Inflammatory macrophage treated with lipopolysaccharide for 4 hours (primary cell): ENCODE measurements around the gene BMPER.

Source experiments
- DNase-seq: peaks from one replicate; pipeline ENCODE4 v3.0.0-alpha.2; 2020

The BMPER gene

DNA sequence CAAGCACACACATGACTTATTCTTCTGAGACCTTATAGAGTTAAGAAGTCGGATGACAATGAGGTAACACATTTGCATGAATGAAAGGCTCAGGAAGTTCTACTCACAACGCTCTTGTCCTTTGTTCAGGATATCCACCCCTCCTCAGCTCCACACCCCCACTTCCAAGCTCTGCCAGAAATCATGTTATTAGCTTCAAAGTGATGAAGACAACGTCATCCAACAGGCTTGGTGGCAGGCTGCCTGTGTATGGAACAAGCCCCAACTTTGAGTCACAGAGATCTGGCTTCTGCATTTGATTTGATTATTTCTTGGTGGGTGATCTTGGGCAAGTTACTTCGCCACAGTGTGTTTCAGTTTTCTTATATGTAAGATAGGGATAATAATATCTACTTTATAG is 12.4 kb upstream of the BMPER start:
- no peak for DNase-seq

DNA sequence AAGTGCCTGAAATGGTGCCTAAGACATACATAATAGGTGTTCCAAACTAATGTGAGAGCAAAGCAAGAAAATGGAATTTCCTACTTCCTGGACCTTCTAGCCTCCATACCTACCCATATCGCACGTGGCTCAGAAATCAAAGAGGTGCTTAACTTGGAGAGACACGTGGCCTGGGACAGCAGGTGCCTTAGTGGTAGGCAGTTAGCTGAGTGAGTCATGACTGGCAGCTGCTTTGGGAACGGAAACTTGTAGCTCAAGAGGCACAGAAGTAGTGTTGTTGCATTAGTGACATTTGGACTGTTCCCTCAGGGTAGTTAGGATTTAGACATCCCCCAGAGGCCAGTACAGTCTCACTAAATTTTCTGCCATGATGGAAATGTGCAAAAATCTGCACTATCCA is 12.0 kb upstream of the BMPER start:
- no peak for DNase-seq

- DNase-seq = peak; percentile 55
Measured at GRCh38 chr7:33895025-33895804, 10.1 kb upstream of the BMPER start.

DNA sequence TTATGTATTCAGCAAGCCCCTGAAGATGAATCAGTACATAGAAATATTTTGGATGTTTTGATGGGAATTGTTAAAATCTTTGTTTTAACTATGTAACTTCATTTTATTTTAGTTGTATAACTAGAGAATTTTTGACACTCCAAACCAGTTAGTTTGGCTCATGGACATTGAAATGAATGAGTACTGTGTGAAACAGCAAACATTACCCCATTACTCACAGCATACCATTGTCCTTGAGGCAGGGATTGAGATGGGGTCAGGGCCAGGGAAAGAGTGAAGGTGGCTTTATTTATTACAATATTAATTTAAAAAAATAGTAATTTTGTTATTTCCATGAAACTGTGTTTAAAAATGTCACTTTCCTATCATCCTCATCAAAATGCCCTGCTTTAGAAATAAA is 4.8 kb upstream of the BMPER start:
- DNase-seq = no peak

DNA sequence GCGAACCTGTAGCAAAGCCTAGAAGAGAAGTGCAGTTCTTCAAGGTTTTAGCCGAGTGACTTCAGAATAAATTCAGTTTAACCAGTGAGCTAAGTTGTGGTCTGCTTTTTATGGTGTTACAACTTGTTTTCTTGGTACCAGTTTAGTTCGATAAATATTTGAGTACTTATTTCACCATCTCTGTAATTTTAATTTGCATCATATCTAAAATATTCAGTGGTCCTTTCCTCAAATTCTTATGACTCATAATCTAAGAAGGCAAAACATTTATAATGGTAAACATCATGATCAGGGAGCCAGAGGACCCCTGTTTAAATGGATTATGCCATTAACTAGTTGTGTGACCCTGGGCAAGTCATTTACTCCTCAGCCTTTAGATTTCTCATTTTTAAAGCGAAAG is 4.1 kb upstream of the BMPER start:
- DNase-seq = no peak

DNA sequence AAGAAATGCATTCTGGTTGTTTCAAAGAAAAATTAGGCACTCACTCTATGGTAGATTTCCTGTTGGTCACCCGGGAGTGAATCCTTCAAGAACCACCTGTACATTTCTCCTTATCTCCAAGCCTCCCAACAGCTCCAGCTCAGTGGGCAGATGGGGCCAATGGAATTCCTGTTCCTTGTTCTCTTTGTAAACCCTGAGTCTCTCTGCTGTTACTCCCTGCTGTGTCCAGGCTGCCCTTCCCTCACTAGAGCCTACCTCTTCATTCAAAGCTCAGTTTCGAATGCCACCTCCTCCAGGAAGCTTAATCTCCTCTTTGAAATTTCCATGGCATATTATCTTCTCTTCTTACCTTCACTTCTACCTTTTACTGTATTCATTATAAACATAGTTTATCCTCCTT is 3.5 kb upstream of the BMPER start:
- no peak for DNase-seq

DNA sequence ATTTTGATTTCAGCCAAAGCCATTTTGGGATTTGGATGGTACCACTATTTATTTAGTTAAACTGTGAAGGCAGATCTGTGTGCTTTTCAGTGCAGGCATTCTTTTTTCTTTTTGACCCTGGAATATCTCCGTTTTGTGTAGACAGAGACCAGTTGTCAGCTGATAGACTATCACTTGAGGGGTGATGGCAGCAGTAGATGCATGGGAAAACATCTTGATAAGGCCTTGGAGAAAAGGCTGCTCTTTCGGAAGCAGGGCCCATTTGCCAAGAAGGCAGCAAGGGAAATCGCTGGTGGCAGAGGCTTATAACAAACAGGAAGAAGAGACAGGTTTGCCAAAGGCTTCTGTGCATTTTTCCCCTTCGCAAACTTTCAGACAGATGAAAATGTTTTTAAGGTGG is 2.6 kb upstream of the BMPER start:
- DNase-seq = no peak

DNA sequence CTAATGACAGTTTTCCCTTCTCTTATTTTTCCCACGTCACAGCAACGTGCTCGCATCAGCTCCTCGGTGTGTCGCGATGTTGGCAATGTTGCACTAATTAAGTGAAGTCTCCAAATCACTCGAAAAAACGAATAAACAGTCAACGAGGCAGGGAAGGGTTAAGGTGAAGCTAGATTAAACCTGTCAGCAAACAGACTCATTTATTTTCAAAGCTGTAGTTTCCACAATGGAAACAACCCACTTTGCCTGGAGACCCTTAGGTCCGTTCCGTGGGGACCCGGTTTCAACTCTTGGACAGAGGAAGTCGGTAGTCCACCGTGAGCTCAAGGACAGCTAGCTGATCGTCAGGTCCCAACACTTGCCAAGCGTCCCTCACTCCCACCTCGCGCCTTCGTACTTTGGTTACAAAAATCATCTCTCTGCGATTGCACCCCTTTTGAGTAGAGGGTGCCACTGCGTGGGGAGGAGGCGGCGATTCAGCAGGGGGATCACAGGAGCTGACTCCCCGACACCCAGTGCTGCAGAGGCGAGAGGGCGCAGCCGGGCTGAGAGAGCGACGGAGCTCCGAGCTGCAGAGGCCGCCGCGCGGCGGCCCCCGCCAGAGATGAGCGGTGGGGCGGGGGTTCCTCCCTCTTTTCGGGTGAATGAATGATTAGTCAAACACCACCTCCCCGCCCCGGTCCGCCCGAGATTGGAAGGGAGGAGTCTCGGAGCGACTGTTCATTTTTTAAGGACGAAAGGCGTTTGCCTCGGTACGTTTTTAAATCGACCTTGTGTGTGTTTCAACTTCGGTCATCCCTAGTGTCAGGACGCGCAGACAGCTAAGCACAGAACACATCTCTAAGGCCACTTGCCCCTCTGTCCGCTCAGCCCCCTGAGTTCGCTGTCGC is 1.3 kb upstream of the BMPER start:
- no peak for DNase-seq

- no peak for DNase-seq
Measured at GRCh38 chr7:33904681-33905388, 504 bp upstream of the BMPER start.

DNA sequence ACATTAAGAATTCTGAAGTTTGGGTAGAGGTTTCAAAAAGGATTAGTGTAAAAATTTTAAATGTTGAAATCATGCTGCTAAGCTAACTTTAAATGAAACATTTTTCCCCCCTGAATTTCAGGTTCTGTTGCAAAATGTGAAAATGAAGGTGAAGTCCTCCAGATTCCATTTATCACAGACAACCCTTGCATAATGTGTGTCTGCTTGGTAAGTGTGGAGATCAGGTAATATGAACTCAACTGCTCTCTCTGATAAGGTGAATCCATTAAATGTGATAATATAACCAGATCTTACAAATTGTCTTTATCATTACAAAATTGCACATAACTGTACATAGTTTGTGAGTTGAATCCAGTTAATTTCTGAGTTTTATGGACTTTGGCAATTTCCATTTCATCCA is 1.4 kb downstream of the BMPER start:
- no peak for DNase-seq

- no peak for DNase-seq
Measured at GRCh38 chr7:33907625-33908024, 2.3 kb downstream of the BMPER start.

GRCh38 chr7:33909318-33909717 is 4.0 kb downstream of the BMPER start:
- no peak for DNase-seq

- DNase-seq = no peak
Measured at GRCh38 chr7:33909755-33910154, 4.4 kb downstream of the BMPER start.

- no peak for DNase-seq
Measured at GRCh38 chr7:33910756-33911155, 5.4 kb downstream of the BMPER start.

- no peak for DNase-seq
Measured at GRCh38 chr7:33916357-33917081, 11.2 kb downstream of the BMPER start.

DNA sequence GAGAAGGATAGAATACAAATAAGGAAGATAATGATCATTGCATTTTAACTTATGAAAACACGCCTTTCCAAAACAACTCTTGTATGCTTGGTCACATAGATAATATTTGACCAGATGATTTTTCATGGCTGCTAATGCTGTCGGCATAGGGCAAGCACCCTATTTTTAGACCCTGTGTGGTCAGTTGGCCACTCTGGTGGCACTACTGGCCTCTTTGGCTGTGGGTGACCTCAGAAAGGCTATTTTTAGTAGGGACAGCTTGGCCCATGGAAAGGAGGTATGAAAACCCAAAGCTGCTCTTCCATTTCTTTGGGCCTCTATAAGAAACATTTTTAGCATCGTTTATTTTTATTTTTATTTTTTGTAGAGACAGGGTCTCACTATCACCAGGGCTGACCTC is 12.3 kb downstream of the BMPER start:
- DNase-seq = no peak

GRCh38 chr7:33918438-33919143 is 13.3 kb downstream of the BMPER start:
- no peak for DNase-seq

DNA sequence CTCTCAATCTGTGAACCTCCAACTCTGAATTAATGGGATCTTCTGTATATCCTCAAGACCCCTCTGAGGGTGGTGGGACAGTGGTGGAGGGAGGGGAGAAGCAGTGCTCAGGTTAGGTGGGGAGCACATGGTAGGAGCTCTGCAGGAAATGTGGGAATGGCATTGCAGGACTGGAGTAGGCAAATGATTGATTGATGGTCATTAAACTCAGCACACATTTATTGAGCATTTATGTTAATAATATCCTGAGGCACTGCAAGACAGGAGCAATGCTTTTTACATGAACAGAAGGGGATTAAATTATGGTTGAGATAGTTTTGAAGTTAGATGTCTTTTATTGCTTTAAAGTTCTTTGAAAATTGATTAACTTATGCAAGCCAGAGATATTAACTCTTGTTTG is 14.1 kb downstream of the BMPER start:
- no peak for DNase-seq

DNA sequence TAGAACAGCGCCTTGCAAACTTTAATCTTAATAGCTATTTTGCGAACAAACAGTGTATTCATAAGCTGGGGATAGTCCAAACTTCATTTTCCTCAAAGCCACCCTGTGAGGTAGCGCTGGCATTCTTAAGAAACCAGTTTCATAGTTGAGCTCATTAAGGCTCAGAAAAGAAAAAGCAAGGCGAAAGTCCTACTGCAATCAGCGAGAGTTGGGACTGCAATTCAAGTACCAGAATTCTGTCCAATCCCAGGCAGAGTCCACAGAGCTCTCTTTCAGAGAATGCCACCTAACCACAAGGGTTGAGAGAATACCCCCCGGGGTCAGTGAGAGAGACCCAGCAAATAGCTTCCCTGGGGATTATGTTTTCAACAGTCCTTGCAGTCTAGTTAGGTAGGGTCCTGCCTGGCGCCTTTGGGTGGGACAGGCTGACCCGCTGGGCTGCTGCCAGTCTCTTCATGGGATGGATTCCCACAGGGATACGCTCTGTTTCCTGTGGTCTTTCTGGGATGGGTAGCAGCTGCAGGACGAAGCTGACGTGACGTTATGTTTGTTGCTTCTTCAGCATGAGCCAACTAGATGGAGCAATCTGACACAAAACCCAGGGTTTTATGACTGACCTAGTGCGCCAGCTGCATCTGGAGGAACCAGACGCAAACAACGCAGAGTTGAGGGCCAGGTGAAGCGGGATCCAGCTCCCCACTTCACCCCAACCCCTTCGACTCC is 16.0 kb downstream of the BMPER start:
- no peak for DNase-seq

DNA sequence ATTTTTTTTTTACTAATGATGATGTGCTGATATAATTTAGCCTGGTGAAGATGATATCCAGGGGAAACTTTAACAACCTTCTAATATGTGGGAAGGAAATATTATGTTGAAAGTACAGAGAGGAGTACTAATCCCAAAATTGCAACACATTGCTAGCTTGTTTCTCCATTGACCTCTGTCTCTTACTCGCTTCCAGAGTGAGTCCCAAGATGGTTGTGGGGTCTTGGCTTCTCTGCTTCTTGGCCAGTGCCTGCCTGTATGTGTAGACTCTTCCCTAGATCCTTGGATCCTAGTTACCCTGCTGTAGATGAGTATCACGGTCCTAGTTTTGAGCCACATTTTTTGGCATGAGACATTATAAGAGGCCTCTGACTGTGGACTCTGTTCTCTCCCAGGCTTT is 17.5 kb downstream of the BMPER start:
- no peak for DNase-seq

DNA sequence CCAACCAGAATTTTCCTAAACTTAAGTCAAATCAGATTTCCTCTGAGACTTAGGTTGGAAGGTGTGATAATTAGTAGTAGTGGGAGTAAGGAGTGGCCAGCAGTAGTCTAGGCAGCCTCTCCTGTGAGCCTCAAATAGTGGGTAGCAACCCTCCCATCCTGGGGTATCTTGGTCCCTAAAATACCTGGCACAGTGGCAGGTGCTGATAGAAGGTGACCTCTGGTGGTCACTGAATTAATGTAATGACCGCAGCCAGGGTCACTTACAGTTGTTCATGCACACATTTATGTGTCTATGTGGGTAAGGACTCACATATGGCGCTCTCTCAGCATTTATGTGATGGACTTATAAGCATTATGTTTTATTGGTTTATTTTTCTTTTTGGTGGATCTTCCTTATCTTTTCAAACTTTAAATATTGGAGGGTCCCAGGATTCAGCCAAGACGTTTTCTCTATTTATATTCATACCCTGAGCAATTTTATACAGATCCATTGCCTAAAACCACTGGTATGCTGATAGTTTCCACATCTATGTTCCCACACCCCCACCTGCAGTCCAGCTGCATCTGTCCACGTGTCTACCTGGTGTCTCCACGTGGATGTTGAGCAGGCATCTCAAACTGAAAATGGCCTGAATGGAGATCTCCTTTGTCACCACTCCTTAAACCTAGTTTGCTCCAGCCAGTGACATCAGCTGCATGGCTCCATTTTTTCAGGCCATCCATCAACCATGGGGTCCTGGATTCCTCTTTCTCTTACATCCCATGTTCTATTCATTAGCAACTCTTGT is 18.3 kb downstream of the BMPER start:
- no peak for DNase-seq
